Suppressor macrophage (primary cell): ENCODE measurements around the gene NHERF2.

Experiments
- DNase-seq, 4 experiments: peaks; one replicate each; pipeline ENCODE4 v3.0.0-alpha.2; 2020 to 2022

The NHERF2 gene

DNA sequence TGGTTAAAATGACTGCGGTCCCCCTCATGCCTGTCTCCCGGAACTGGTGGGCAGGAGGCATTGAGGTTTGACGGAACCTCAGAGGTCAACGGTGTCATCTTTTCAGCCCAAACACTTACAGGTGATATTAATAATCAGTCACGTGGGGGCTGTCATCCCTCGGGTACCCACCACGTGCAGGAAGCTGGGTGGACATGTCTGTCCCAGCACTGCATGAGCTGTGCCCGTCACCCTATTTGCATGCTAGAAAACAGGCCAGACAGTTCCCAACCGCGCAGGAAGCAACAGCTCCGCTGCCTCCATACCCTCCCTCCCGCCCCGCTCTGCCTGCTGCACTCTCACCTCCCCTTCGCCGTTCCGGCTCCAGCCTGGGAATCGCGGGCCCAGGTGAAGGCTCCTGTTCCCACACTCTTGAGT is 35.6 kb upstream of the NHERF2 start:
- DNase-seq, result peak in 3 of 4 experiments; percentile 19 to 36 (median 30)

DNA sequence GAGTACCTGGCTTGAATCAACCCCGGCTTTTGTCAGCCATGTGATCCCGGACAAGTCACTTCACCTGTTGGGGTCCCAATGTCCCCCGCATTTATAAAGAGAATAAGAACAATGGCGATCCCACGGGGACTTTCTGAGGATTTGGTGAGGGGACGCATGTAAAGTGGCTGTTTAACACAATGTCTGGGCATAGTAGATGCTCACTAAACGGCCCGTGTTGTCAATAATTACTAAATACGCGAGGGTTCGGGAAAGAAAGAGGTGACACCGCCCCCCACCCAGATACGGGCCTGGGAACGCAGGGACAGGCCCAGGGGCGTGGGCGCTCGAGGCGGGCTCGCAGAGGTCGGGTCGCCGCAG is 35.1 kb upstream of the NHERF2 start:
- DNase-seq, result no peak

DNA sequence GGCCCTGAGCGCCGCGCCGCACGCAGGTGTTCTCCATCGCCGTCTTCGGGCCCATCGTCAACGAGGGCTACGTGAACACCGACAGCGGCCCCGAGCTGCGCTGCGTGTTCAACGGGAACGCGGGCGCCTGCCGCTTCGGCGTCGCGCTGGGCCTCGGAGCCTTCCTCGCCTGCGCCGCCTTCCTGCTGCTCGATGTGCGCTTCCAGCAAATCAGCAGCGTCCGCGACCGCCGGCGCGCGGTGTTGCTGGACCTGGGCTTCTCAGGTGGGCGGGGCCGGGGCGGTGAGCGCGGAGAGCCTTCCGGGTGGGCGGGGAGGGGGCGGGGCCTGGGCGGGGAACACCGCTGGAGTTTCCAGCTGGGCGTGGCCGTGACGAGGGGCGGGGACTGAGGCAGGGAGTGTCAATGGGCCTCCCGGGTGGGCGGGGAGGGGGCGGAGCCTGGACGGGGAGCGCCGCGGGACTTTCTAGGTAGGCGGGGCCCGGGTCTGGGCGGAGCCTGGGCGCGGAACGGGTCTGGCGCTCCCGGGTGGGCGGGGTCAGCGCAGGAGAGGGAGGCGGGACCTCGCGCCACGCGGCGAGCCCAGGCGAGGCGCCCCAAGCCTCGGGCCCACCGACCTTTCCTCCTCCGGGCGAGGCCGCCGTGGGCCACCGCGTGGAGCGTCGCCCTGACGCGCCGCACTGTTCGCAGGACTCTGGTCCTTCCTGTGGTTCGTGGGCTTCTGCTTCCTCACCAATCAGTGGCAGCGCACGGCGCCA is 34.6 kb upstream of the NHERF2 start:
- peak; percentile 94 to 99 (median 96) for DNase-seq

DNA sequence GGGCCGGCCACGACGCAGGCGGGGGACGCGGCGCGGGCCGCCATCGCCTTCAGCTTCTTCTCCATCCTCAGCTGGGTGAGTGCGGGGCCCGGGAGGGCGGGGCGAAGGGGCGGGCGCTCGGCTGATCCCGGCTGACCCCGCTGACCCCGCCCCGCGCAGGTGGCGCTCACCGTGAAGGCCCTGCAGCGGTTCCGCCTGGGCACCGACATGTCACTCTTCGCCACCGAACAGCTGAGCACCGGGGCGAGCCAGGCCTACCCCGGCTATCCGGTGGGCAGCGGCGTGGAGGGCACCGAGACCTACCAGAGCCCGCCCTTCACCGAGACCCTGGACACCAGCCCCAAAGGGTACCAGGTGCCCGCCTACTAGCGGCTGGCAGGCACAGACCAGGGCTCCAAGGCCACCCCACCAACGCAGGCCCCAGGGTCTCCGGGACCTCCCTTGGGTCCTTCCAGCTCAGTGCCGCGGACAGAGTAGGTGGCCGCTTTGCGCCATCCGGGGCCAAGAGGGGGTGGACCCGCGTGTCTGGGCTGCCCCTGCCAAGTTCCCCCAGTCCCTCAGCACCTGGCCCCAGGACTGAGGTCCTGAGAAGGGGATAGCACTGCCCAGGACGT is 33.9 kb upstream of the NHERF2 start:
- DNase-seq, result no peak

DNA sequence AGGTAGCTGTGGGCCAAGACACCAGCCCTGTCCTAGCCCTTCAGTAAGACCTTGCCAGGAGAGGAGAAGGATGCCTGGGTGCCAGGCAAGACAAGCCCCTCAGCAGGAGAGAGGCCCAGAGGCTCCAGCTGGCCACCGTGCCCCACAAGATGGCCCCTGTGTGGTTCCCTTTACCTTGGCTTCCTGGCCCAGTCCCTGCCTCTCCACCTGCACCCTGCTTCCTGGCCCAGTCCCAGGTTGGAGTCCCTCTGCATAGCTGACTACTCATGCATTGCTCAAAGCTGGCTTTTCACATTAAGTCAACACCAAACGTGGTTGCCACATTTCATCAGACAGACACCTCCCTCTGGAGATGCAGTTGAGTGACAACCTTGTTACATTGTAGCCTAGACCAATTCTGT is 33.0 kb upstream of the NHERF2 start:
- no peak for DNase-seq

DNA sequence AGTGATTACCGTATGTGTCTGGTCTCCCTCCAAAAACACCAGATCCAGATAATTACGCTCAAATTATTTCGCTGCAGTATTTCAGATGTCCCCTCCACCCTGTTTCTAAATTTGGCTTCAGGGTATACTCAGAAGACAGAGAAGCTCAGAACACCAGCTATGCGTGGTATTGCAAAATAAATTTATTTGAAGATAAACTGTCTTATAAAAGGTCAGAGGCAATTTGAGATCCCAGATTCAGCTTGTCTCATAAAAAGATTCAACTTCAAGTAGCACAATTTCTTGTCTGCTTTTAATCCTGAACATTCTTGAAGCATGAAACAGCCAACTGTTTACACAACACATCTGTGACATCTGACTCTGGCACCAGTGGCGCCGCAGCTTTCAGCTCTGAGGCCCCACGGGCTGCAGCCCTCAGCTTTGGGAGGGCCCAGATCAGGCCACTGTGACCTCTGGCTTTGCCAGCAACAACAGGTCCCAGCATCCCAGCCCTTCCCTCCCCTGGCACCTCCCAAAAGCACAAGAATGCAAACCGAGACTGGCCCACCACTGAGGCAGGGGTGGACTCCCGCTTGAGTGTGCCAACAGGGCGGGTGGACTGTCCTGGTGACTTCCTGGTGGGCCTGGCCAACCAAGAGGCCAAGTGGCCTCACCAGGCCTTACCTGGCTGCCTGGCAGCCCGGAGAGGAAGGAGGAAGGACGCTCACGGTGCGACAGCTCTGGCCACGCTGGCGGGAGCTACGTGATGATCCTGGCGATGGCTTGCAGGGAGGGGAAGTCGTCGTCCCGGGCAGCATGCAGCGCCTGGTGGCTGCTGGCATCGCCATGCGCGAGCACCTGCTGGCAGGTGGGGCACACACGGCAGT is 29.0 kb upstream of the NHERF2 start:
- DNase-seq, result no peak

DNA sequence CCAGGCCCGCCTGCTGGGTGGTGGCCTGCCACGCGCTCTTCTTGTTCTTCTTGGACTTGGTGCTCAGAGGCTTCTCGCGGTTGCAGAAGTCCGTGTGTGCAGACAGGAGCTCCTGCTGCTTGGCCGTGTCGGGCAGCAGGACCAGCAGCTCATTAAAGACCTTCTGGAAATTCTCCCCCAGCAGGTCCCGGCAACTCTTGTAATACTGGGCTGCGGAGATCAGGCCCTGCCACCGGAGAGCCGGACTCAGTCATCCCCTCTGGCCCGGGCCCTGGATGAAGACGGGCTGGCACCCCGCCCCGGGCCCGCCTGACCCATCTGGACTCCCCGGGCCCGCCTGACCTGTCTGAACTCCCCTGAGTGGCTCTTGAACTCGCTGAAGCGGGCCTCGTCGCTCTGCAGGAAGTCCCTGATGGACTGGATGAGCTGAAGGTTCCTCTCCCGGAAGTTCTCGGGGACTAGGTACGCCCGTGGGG is 28.3 kb upstream of the NHERF2 start:
- no peak for DNase-seq

DNA sequence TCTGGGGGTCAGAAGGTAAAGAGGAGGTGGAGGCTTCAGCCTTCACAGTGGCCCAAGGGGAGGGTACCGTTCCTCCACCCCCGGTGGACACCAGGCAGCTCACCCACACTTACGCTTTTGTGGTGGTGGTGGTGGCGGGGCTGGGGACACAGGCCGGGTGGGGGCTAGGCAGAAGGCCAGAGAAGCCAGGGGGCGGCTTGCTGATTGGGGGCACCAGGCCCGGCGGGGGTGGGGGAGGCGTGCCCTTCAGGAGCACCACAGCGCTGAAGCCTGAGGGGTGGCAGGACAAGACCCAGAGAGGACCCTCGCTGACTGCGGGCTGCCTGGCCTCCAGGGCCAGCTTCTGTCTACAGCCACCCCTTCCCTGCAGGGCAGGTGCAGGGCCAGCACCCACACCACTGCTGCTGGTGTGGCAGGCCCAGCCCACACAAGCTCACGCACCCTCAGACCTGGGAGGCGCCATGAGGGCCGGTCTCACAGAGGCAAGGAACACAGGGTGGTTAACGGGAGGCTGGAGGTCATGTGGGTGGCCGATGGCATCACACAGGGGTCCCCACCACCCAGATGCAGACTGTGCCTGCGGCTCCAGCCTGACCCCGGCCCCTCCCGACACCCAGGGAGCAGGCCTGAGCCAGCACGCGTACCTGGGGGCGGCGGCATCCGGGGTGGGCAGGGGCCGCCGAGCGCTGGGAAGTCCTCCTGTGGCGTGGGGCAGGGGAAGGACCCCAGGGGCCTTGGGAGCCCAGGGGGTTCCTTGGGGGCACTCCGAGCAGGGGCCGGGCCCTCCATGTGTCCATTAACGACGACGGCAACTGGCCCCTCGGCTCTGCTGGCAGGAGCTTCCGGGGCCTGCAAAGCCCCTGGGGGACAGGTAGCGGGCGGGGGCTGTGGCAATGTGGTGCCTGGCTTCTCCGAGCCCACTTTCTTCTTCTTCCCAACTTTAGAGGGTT is 27.6 kb upstream of the NHERF2 start:
- DNase-seq, result no peak

DNA sequence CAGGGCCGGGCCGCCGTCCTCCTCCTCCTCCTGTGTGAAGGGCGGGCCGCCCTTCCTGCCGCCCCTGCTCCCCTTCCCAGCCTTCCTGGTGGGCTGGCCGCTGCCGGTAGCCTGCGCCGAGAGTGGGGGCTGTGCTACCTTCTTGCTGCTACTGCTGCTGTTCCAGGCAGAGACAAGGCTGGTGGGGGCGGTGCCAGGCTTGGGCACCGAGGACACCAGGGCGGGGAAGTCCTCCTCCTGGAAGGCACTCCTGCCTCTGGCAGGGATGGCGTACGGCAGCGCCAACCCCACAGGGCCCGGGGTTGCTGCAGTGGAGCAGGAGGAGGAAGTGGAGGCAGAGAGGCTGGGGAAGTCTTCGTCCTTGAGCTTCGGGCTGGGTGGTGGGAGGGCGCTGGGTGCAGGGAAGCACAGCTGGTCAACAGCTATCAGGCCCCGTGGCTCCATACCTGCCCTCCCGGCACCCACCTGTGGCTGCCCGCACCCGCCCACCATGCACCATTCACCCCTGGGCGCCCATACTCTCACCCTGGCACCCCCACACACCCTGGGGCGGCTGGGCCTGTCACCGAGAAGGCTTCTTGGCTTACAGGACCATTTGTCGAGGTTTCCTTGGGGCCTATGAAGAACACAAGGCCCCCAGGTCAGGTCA is 26.7 kb upstream of the NHERF2 start:
- no peak for DNase-seq

DNA sequence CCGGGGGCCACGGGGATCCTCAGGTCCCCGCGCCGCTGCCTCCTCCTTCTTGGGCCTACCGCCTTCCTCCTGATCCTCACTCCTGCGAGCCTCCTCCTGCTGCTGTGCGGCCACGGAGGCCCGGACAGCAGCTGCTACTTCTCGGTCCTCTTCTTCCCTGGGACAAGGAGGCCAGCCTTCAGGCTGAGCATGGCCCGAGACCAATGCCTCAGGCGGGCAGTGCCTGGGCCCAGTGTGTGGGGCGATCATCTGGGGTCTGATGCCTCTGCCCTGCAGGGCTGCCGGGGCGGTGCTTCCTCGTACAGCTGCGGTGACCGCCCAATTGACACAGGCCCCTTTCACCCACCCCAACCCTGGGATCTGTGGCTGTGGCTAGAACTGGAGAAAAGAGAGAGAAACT is 25.7 kb upstream of the NHERF2 start:
- no peak for DNase-seq

DNA sequence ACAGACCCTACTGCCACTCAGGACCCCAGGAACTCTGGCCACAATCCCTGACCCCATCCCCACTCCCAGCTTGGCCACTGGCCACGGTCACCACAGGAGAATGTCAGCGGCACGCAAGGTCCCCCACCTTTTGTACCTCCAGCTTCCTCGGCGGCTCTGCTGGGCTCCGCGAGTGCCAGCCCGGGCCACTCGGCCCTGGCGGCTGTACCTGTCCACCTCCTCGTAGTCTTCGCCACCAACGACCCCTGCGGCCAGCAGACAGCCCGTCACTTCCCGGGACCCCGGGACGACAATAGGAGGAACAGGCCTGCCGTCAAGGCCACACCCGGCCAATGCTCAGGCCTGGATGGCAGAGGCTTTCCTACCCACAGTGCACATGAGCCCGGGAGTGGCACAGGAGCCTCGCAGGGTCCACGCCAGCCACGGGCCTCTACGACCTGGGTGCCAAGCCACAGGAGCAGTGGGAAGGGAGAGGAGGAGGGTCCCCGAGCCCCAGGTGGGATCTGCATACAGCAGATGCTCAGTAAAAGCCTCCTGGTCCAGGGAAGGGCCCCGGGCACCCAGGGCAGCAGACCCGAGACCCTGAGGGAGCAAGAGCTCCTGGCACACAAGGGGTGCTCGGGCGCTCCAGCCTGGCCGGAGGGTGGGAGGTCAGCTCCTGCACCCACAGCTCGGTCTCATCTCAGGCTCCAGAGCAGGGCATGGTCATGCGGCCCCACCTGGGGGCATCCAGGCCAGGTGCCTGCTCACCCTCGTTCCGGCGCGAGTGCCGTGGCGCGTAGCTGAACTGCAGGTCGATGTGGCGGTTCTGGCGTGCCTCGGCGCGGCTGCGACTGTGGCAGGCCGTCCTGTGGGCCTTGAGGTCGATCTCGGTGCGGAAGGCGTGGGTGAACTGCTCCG is 25.0 kb upstream of the NHERF2 start:
- DNase-seq, result no peak

DNA sequence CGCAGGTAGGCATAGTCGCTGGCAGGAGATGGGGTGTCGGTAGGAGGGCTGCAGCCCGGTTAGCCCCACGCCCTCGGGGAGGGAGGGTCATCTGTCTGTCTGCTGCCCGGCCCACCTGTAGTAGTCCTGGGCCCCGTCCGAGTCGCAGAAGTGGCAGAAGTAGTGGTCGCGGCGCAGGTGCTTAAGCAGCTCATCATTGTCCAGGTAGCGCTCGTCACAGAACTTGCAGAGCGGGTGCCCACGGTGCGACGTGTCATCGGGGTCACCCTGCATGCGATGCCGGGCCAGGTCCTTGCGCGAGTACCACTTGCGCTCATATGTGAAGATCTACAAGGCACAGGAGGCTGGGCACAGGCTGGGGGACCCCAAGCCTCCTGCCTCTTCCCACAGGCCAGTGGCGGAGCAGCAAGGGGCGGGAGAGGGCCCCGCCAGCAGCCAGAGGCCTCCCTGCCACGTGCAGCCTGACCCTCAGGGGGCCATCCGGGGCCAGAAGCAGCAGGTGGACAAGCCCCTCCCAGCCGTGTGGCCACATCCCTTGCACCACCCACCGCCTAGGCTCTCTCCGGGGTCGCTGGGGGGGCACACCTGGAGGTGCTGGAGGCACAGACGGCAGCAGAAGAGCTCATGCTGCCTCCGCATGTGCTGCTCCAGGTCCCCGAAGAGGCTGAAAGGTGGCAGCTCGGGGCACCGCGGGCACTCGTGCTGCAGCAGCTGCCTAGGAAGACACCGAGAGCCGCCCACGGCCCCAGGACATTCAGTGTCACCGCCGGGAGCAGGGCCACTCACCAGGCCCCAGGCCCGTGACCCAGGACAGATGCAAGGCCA is 24.1 kb upstream of the NHERF2 start:
- DNase-seq, result no peak

DNA sequence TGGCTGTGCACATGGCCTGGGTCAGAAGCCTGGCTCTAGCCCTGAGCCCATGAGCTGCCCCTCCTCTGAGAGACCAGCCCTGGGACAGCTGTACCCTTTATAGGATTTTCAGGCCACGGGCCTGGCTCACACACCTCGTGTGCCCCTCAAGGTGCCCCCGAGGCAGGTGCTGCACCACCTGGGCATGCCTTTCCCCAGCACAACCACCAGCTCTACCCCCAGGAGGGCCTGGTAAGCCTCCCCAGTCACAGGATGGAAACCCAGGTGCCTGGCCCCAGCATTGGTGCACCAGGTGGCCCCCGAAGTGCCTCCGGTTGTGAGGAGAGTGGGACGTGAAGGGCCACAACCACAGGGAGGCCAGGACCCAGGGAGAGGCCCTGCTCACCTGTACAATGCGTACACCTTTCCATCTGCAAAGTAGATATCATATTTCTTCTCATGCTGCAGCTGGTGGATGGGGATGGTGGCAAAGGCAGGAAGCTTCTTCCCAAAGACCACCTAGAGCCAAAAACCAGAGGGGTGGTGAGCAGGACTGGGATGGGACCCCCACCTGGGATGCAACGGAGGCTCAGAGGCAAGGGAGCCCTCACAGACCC is 23.4 kb upstream of the NHERF2 start:
- DNase-seq, result no peak

DNA sequence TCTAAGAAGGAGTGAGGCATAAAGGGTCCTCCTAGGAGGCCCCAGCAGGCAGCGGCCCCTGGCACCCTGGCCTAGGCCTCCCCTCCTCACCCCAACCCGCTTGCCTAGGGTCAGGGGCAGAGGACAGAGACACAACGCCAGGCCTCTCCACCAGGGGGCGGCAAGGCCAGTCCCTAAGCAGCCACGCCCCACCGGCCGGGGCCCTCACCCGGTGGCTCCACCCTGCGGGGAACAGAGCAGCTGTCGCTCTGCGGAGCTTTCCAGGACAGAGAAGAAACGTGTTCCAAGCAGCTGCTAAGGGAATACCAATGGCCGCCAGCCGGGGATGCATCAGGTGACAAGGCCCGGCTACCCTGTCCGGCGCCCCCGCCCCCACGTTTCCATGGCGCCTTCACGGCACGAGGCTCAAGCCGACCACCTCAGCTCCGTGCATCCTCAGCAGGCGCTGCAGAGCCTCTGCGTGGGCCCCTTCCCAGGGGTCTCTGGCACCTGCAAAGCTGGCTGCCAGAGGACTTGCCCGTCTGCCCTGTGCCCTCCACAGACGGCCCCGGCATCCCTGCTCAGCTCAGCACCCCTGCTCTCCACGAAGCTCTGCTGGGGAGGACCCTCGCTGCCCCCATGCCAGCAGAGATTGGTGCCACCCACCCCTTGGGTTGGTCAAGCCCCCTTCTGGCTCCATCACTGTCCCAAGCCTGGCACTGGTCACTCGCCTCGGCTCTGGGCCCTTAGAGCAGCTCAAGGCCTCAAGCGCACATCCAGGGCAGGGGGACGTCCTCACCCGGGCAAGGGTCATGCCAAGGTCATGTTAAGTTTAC is 22.7 kb upstream of the NHERF2 start:
- peak; percentile 95 to 98 (median 96) for DNase-seq

DNA sequence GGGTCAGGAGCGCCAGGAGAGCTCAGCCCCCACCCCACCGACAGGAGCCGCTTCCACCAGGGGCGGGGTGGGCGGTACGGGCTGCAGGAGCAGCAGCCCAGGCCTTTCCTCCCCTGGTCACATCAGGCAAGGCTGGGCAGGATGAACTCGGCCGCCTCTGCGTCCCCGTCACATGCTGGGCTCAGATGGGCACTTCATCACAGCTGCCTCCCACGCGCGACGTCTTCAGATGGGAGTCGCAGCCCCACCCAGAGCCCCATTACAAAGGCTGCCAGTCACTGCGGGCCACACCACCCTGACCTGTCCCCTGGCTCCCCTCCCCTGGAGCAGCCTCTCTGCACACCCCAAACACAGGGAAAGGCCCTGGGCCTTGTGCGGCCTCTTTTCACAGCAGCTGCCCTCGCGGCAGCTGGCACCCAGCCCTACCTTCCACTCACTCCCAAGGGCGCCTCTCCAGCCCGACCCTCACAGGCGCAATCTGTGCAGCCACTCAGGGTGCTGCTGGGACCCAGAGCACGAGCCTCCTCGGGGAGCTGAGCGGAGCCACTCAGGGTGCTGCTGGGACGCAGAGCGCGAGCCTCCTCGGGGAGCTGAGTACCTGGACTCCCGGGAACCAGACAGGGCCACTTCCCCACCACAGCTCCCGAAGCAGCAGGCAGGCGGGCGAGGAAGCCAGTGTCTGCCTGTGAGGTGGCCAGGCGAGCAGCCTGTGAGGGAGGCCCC is 21.7 kb upstream of the NHERF2 start:
- peak in 3 of 4 experiments; percentile 47 to 71 (median 58) for DNase-seq

DNA sequence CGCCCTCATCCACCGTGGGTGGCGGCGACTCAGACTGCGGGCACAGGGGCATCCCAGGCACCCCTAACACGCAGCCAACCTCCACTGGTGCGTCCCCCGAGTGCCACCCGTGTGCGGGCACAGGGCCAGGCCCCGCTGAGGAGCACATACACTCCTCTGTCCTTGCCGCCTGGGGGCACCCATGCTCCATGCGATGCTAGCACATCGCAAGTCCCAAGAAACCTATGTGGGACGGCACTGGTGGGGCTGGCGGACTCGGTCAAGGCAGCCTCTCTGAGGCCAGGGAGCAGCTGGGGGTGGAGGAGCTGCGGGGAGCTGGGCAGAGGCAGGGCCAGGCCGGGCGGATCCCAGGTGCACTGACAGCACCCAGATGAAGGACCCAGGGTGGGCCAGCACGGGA is 21.1 kb upstream of the NHERF2 start:
- peak; percentile 57 to 83 (median 73) for DNase-seq

DNA sequence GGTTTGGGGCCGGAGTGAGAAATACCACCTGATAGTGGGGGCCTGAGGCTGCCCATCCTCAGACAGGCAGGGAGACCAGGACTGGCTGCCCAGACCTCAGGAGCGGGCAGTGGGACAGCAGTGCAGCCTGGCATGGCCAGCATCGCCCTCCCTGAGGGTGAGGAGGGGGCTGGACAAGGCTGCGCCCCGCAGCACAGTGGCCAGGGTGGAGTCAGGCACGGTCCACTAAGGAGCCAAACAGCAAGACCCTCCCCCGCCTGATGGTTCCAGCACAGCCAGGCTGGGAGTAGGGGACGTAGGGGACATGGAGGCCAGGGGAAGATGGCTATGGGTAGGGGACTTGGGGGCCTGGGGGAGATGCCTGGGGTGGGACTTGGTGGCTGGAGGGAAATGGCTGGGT is 20.4 kb upstream of the NHERF2 start:
- DNase-seq, result no peak
